Natural killer cell (primary cell): Measurements from ENCODE around the gene MARF1. TPM values are rescaled to one million over a fixed set of nuclear protein-coding genes. Genes with fewer than 3 reads are reported as not detected.

ENCODE experiments used
- ATAC-seq, 3 donors: fragments of 150-1000 bp in 2 of 3; fragments of 200-7000 bp in 1 of 3; cut with Tn5 transposase; 1 replicate in 1 of 3; 2 replicates in 2 of 3; pipeline ENCODE4 v1.10.0; 2021; ENCODE audit warnings: mild to moderate bottlenecking in 2 of 3, moderate library complexity in 2 of 3
- DNase-seq, 2 donors: peaks; one replicate each; pipeline versions ENCODE4 v3.0.0 to v3.0.0-alpha.2; 2013 to 2021; ENCODE audit warnings: mixed read lengths in 1 of 2
- H3K27ac ChIP-seq: one replicate; pipeline ENCODE4 v1.5.1; 2013; ENCODE audit warnings: mild to moderate bottlenecking, low read length
- H3K27me3 ChIP-seq: one replicate; pipeline ENCODE4 v1.6.1; 2013; ENCODE audit warnings: low read length; ENCODE audit not compliant: control insufficient read depth, insufficient read depth
- H3K36me3 ChIP-seq: one replicate; pipeline ENCODE4 v1.6.1; 2013; ENCODE audit warnings: low read length; ENCODE audit not compliant: control insufficient read depth, insufficient read depth
- H3K4me1 ChIP-seq: one replicate; pipeline ENCODE4 v1.6.1; 2013; ENCODE audit warnings: low read length; ENCODE audit not compliant: control insufficient read depth, insufficient read depth
- H3K4me3 ChIP-seq: one replicate; pipeline ENCODE4 v1.5.1; 2013; ENCODE audit warnings: low read length
- H3K9me3 ChIP-seq: one replicate; pipeline ENCODE4 v1.6.1; 2013; ENCODE audit warnings: low read length; ENCODE audit not compliant: control insufficient read depth, insufficient read depth
- H3K27ac Mint-ChIP-seq, 2 donors: one replicate each; pipeline ENCODE4 v1.8.0; 2022; ENCODE audit warnings: mild to moderate bottlenecking in 2 of 2, mixed read lengths in 2 of 2, moderate library complexity in 1 of 2
- H3K27me3 Mint-ChIP-seq, 2 donors: one replicate each; pipeline ENCODE4 v1.8.0; 2022; ENCODE audit warnings: low read depth in 2 of 2, mixed read lengths in 2 of 2
- H3K36me3 Mint-ChIP-seq: one replicate; pipeline ENCODE4 v1.8.0; 2022; ENCODE audit warnings: mixed read lengths
- H3K4me1 Mint-ChIP-seq, 2 donors: one replicate each; pipeline ENCODE4 v1.8.0; 2022; ENCODE audit warnings: mixed read lengths in 2 of 2
- H3K4me3 Mint-ChIP-seq: one replicate; pipeline ENCODE4 v1.8.0; 2022; ENCODE audit warnings: mild to moderate bottlenecking, moderate library complexity, mixed read lengths
- H3K9me3 Mint-ChIP-seq, 2 donors: one replicate each; pipeline ENCODE4 v1.8.0; 2022; ENCODE audit warnings: mixed read lengths in 2 of 2
- CTCF ChIP-seq: fragments of 200-600 bp; IDR thresholded peaks from one replicate; pipeline ENCODE4 v1.8.0; 2022; ENCODE audit warnings: antibody characterized with exemption
- WGBS: methylation state at CpG from one replicate; pipeline ENCODE4 v1.1.7; 2013; ENCODE audit warnings: missing lambda C conversion rate; ENCODE audit not compliant: insufficient coverage; 5-methylcytosine and 5-hydroxymethylcytosine counted together
- intact Hi-C: fragments of 100-400 bp; cut with micrococcal nuclease; formaldehyde crosslinking; loops from one replicate; pipeline ENCODE4 v1.14.2; 2022
- total RNA-seq, 4 donors: library from RNA; stranded (reverse); fragments of 120-200 nt in 1 of 4; gene quantifications; one replicate each; pipeline versions ENCODE4 v1.2.3 to v1.2.4, GENCODE V29; 2013 to 2022

Gene MARF1
- total RNA-seq, 3 donors from 2014 or later (not counting 1 experiment from before 2014, with no cell fraction given): 127 to 149 (median 140) TPM

- Histone ChIP-seq H3K4me1 (no peaks in the 10 kb centered on the region), H3K27ac (no peak overlapping the region), H3K27me3 (no peaks in the 10 kb centered on the region), H3K9me3 (no peaks in the 10 kb centered on the region), H3K4me3 (no peak overlapping the region), H3K36me3 (peaks cover 92% of the 10 kb centered on the region)
- intact Hi-C loops: no loop called here
- peak in 1 of 3 donors; percentile 36 for ATAC-seq
- WGBS: 87% methylated on average over 13 of the region's 14 CpGs
- no peak for DNase-seq
- no peak for TF ChIP-seq CTCF
- Mint-ChIP-seq H3K36me3 (peaks cover 45% of the 10 kb centered on the region), H3K9me3 (no peaks in the 10 kb centered on the region), H3K4me3 (no peak overlapping the region), H3K4me1 (peaks cover 22 to 23% of the 10 kb centered on the region in 2 donors), H3K27me3 (no peaks in the 10 kb centered on the region), H3K27ac (peak overlapping the region in 1 of 2 donors; percentile 76)
Measured at GRCh38 chr16:15604460-15605440, 38.2 kb downstream of the MARF1 start.

GRCh38 chr16:15602285-15603044 lies 40.5 kb downstream of the MARF1 start:
- DNase-seq (no peak), ATAC-seq (no peak)
- Mint-ChIP-seq H3K4me3 (no peak overlapping the region), H3K27me3 (no peaks in the 10 kb centered on the region), H3K9me3 (no peaks in the 10 kb centered on the region), H3K4me1 (peaks cover 23 to 25% of the 10 kb centered on the region in 2 donors), H3K27ac (no peak overlapping the region), H3K36me3 (peaks cover 42% of the 10 kb centered on the region)
- TF ChIP-seq CTCF: no peak
- WGBS: 98% methylated on average over 23 of the region's 23 CpGs
- Histone ChIP-seq H3K4me1 (no peaks in the 10 kb centered on the region), H3K36me3 (peaks cover 94% of the 10 kb centered on the region), H3K9me3 (no peaks in the 10 kb centered on the region), H3K27me3 (no peaks in the 10 kb centered on the region), H3K4me3 (no peak overlapping the region), H3K27ac (no peak overlapping the region)
- intact Hi-C loops: no loop called here

- peak overlapping the region; percentile 50 to 78 for H3K27ac Mint-ChIP-seq
- TF ChIP-seq CTCF: no peak
- intact Hi-C loops: no loop called here
- no peaks in the 10 kb centered on the region for H3K9me3 ChIP-seq
- H3K36me3 Mint-ChIP-seq: peaks cover 42% of the 10 kb centered on the region
- peaks cover 96% of the 10 kb centered on the region for H3K36me3 ChIP-seq
- H3K27ac ChIP-seq: no peak overlapping the region
- DNase-seq (no peak), ATAC-seq (no peak)
- H3K4me3 ChIP-seq: no peak overlapping the region
- 97% methylated on average over 9 of the region's 9 CpGs for WGBS
- H3K4me3 Mint-ChIP-seq: no peak overlapping the region
- no peaks in the 10 kb centered on the region for H3K9me3 Mint-ChIP-seq
- H3K27me3 ChIP-seq: no peaks in the 10 kb centered on the region
- peaks cover 16 to 20% of the 10 kb centered on the region in 2 donors for H3K4me1 Mint-ChIP-seq
- no peaks in the 10 kb centered on the region for H3K4me1 ChIP-seq
- no peaks in the 10 kb centered on the region for H3K27me3 Mint-ChIP-seq
Measured at GRCh38 chr16:15601212-15601879, 41.6 kb downstream of the MARF1 start.
